Measurements from ENCODE around the gene BAK1.

DNA sequence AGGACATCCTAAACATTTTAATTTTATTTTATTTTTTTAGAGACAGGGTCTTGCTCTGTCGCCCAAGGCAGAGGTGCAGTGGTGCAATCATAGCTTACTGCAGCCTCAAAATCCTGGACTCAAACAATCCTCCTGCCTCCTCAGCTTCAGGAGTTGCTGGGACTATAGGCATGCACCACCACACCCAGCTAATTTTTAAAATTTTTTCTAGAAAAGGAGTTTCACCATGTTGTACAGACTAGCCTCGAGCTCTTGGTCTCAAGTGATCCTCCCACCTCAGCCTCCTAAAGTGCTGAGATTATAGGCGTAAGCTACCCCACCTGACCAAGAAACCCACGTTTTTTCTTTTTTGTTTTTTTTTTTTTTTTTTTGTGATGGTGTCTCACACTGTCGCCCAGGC lies 33.3 kb downstream of the BAK1 start:
- TF ChIP-seq TAF1 (IDR thresholded peaks at IDR 0.05; ENCODE audit: low read depth), result no peak
- no peak for TF ChIP-seq RAD21 (IDR thresholded peaks at IDR 0.05; ENCODE audit: low read depth)
- no peak for TF ChIP-seq YY1 (IDR thresholded peaks at IDR 0.05; ENCODE audit: low read depth)
- TF ChIP-seq EGR1 (IDR thresholded peaks at IDR 0.05), result no peak
- TF ChIP-seq, protein P1, sequence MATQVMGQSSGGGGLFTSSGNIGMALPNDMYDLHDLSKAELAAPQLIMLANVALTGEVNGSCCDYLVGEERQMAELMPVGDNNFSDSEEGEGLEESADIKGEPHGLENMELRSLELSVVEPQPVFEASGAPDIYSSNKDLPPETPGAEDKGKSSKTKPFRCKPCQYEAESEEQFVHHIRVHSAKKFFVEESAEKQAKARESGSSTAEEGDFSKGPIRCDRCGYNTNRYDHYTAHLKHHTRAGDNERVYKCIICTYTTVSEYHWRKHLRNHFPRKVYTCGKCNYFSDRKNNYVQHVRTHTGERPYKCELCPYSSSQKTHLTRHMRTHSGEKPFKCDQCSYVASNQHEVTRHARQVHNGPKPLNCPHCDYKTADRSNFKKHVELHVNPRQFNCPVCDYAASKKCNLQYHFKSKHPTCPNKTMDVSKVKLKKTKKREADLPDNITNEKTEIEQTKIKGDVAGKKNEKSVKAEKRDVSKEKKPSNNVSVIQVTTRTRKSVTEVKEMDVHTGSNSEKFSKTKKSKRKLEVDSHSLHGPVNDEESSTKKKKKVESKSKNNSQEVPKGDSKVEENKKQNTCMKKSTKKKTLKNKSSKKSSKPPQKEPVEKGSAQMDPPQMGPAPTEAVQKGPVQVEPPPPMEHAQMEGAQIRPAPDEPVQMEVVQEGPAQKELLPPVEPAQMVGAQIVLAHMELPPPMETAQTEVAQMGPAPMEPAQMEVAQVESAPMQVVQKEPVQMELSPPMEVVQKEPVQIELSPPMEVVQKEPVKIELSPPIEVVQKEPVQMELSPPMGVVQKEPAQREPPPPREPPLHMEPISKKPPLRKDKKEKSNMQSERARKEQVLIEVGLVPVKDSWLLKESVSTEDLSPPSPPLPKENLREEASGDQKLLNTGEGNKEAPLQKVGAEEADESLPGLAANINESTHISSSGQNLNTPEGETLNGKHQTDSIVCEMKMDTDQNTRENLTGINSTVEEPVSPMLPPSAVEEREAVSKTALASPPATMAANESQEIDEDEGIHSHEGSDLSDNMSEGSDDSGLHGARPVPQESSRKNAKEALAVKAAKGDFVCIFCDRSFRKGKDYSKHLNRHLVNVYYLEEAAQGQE (IDR thresholded peaks at IDR 0.05; ENCODE audit: low read depth), result no peak
- TF ChIP-seq FOXM1 (IDR thresholded peaks at IDR 0.05; ENCODE audit: borderline replicate concordance, low read depth), result no peak
- TF ChIP-seq, protein P2, sequence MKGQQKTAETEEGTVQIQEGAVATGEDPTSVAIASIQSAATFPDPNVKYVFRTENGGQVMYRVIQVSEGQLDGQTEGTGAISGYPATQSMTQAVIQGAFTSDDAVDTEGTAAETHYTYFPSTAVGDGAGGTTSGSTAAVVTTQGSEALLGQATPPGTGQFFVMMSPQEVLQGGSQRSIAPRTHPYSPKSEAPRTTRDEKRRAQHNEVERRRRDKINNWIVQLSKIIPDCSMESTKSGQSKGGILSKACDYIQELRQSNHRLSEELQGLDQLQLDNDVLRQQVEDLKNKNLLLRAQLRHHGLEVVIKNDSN (IDR thresholded peaks at IDR 0.05), result no peak
- no peak for TF ChIP-seq EP300 (IDR thresholded peaks at IDR 0.05; ENCODE audit: borderline replicate concordance)
- TF ChIP-seq CEBPB (IDR thresholded peaks at IDR 0.05), result no peak
- no peak for TF ChIP-seq TEAD4 (IDR thresholded peaks at IDR 0.05)
- TF ChIP-seq, protein P3, sequence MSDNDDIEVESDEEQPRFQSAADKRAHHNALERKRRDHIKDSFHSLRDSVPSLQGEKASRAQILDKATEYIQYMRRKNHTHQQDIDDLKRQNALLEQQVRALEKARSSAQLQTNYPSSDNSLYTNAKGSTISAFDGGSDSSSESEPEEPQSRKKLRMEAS (IDR thresholded peaks at IDR 0.05), result no peak

All from Ishikawa (cell line).